NOMO-1 (cell line): Measurements from ENCODE around the gene ST3GAL5.
"Not testable (repeated sequence)": the region's sequence is repeated elsewhere in the genome, so short reads cannot be mapped to it uniquely, and the experiment has no call there.

Experiments
- DNase-seq, 2 experiments: peaks; one replicate each; lab custom pipeline; 2025; ENCODE audit not compliant: unreplicated experiment in 2 of 2; lab: John Stamatoyannopoulos, UW

The ST3GAL5 gene

DNA sequence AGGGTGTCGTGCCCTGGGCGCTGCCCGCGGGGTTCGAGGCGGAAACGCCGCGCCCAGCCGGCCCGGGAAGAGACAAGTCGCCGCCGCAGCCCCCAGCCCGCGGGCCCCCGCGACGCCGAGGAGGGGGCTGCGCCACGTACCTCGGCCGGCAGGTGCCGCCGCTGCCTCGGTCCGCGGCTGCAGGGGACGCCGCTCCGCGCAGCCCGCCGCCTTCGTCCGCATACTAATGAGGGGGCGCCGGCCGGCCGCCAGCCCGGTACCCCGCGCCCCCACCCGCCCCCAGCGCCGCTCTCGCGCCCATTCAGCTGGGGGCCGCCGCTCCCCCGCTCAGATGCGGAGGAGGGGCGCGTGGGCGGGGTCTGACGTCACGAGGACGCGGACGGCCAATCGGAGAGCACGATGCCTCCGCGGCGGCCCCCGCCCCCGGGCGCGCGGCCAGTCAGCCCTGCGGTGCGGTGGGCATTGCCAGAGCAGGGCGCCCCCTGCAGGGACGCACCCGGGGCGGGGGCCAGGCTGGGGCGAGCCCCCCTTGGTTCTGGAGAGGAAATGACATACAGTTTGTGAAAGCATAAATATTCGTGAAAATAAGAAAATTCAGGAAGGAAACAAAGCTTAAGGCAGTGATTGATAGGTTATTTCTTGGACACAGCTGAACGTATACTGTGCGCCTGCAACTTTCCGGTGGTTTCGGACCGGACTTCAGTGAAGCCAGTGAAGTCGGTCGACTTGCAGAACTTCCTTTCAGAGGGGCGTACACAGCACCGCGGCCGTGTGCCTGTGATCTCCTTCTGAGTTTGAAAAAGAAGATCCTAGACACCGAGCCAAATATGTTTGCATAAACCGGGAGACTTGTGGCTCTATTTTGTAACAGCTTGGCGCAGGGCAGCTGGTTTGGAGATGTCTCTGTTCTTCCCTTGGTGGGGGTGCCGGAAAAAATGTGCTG, at the start of gene ST3GAL5:
Gene ST3GAL5 (minus strand): TSS at position 307 of the 943 bp plus-strand sequence. CDS start 85 bp downstream, at position 222.
- DNase-seq: peak; percentile 84 to 87

DNA sequence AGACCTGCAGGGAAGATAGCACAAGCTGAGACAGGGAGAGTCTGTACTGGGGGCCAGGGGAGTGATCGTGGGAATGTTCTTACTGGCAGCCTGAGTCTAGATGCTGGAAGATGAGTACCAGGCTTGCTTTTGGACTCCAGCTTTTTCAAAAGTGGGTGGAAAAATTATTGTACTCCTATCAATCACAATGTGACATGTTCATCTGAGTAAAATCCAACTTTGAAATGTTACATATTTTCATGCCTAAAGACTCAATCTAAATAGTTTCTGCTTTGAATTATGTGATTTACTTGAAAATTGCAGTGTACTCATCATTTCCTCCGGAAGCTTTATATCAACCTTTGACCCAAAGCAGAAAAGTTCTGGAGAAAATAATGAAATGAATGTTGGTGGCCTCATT, 49.7 kb upstream of the ST3GAL5 start:
- no peak for DNase-seq

GRCh38 chr2:85937069-85937439, 48.3 kb upstream of the ST3GAL5 start:
- no peak for DNase-seq

GRCh38 chr2:85936421-85937068, 47.8 kb upstream of the ST3GAL5 start:
- no peak for DNase-seq

DNA sequence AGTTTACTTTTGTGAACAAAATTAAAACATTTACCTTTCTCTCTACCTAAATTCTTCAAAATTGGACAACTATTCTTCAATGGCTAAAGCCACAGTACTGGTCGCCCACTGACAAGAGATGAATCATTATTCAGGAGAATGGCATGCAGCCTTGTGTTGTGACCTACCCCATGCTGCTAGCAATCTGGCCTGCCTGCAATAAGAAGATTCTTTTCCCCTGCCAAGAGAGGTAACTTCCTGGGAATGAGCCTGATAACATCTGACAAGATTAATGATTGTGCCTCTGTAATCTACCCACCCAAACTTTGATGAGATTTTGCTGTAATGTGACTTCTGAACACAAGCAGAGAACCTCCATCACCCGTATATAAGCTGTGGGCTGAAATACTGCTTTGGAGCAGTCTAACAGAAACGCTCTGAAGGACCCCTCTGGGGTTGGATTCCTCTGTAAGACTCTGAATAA, 47.0 kb upstream of the ST3GAL5 start:
- no peak for DNase-seq

DNA sequence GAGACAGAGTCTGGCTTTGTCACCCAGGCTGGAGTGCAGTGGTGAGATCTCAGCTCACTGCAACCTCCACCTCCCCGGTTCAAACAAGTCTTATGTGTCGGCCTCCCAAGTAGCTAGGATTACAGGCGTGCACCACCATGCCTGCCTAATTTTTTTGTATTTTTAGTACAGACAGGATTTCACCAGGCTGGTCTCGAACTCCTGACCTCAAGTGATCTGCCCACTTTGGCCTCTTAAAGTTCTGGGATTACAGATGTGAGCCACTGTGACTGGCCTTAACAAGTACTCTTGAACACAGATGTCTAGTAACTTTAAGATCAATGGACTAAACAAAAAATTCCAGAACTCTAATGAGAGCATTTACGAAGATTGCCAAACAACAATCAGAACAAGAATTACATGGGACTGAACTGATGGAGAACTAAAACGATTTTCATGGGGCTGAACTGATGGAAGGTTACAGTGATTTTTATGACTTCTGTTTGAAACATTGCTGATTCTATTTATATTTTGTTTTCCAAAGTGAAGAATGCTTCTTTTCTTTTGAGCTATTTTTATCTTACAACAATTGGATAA, 46.5 kb upstream of the ST3GAL5 start:
- DNase-seq: no peak

DNA sequence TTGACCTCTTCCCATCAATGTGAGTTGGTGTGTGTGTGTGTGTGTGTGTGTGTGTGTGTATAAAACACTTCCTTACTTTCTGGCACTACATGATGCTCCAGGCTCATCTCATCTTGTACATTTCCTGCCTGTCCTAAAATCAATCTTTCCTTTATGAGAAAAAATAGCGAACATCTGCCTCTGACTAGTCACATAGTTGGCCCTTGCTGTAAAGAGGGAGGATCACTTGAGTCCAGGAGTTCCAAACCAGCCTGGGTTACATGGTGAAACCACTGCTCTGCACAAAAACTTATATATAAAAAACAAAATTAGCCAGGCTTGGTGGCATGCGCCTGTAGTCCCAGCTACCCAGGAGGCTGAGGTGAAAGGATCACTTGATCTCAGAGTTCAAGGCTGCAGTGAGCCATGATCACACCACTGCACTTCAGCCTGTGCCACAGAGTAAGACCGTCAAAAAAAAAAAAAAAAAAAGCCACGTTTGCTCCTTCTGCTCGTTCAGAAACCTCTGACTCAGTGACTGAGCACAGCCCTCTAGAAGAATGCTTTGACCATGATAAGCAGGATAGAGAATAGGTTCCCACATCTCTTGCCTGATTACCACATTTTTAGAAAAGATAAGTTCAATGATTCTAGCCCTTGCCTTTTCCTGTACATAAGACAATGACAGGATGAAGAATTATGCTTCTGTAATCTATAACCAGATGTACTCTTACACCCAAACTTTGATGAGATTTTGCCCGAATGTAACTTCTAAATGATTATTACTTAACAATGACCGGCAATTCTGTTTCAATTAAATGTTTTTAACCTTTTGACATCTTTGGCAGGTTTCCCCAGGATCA, 45.2 kb upstream of the ST3GAL5 start:
- no peak for DNase-seq

GRCh38 chr2:85931151-85931550, 42.4 kb upstream of the ST3GAL5 start:
- not testable (repeated sequence) for DNase-seq

DNA sequence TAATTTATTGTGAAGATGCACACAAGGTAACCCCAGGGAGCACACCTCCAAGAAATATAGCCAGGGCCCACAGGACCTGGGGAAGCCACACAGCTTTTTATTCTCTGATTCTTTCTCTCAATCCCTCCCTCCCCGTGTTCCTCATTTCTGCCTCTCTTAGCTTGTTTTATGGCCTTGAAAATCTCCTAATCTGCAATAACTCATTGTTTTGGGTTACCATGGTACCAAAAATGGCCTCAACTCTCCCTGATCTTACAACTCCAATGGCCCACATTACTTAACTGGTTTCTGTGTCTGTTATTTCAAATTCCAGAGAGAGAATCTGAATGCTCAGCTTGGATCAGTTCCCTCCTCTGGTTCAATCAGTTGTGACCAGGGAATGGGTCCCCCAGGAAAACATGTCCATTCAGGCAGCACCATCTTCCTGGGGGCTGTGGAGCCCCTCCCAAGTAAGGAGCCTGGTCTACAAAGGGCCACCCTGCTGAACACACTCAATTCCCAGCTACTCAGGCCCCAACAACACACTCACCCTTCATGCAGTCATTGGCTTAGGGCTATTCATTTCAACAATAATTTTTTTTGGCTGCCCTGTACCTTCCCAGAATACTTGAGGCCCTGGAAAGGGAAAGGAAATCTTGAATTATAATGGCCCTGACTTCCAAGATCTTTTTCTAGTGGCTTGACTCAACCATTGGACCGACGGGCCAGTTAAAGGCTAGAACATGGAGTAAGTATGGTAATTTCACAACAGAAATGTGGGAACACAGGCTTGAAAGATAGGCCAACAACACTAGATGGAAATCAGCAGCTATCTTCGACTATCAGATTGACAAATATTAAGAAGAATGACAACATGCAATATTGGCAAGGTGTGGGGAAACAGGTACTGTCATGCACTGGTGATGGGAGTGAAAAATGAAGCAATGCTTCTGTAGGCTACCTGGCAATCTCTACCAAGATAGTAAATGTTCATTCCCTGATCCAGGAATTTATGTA, 41.6 kb upstream of the ST3GAL5 start:
- DNase-seq: no peak

- DNase-seq: no peak
Measured at GRCh38 chr2:85929096-85930050, 40.6 kb upstream of the ST3GAL5 start.

- DNase-seq: no peak
Measured at GRCh38 chr2:85926931-85927661, 38.3 kb upstream of the ST3GAL5 start.

GRCh38 chr2:85926526-85926925, 37.7 kb upstream of the ST3GAL5 start:
- no peak for DNase-seq

DNA sequence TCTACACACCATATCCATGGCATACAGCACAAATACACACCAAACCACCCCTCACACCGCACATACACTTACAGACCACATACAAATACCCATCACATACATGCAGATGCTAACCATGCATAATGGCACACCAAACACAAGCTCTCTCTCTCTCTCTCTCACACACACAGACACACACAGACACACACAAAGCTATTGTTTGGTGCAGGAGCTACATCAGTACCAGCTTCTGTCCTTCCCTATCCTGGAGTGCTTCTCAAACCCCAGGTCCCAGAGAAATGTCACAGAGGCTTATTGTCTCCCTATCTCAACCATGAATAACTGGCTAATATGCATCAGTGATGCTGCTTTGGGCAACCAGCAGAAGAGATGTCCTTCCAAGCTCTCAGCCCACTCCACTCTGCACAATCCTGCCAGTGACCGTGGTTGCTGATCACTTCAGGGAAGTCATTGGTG, 36.5 kb upstream of the ST3GAL5 start:
- no peak for DNase-seq

- DNase-seq: no peak
Measured at GRCh38 chr2:85924522-85924921, 35.7 kb upstream of the ST3GAL5 start.

- no peak for DNase-seq
Measured at GRCh38 chr2:85922199-85922598, 33.4 kb upstream of the ST3GAL5 start.

DNA sequence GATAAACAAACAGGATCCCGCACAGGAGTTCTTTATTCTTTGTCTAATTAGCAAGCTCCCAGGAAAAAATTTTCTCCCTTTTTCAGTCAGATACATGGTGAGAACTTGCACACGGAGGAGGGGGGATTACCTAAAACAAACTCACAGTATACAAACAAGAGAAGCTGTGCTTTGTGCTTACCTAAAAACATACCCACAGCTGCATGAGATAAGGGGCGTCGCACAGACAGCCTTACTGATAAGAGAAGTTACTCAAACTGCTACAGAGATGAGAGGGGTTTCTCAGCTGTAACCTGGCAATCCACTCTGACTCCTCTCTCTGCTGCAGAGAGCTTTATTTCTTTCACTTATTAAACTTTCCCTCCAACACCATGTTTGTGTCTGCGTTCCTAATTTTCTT, 32.9 kb upstream of the ST3GAL5 start:
- DNase-seq: no peak

GRCh38 chr2:85920810-85921545, 32.2 kb upstream of the ST3GAL5 start:
- DNase-seq: no peak
